ENCODE results near the gene NGB. TPM values are rescaled to one million over a fixed set of nuclear protein-coding genes. Genes with fewer than 3 reads are reported as not detected.

NGB gene
- total and polyA plus RNA-seq, 2 donors (not counting 1 experiment from before 2014, with no cell fraction given), result not detected

DNA sequence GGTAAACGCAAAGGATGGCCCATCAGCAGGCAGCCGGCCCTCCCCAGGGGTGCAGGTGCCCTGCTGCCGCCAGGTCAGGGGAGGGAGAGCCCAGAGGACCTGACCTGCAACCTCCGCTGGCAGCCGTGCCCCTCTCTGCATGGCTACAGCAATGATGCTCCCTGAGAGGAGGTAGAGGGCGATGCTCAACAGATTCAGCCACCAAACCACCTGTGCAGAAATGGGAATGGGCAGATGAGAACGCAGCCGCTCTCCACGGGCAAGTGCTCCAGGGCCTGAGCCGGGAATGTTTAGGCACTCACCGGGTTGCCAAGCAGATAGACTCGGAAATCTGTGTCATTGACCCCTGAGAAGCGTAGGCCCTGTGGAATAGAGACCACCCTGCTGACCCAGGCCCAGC lies 8.7 kb upstream of the NGB start:
- Mint-ChIP-seq H3K9me3 (ENCODE audit: insufficient read depth) (no peaks in the 10 kb centered on the region), H3K4me1 (no peaks in the 10 kb centered on the region), H3K27me3 (no peaks in the 10 kb centered on the region), H3K4me3 (no peak overlapping the region), H3K27ac (no peak overlapping the region)
- Histone ChIP-seq H3K9me3 (ENCODE audit: control extremely low read depth in 1 of 3, control insufficient read depth in 2 of 3, insufficient read depth in 1 of 3, low read length in 2 of 3) (no peaks in the 10 kb centered on the region), H3K4me2 (replicated peaks; ENCODE audit: low read depth, low read length, poor library complexity, severe bottlenecking) (no peak overlapping the region), H3K27ac (ENCODE audit: low read length in 2 of 2) (no peak overlapping the region), H3K27me3 (replicated peaks in 1 of 4; ENCODE audit: control extremely low read depth in 1 of 4, control insufficient read depth in 3 of 4, insufficient read depth in 4 of 4, low read length in 3 of 4) (no peaks in the 10 kb centered on the region), H3K79me2 (ENCODE audit: control insufficient read depth, insufficient read depth, low read length) (no peaks in the 10 kb centered on the region), H3K9ac (ENCODE audit: low read length) (no peak overlapping the region), H3K36me3 (replicated peaks in 1 of 2; ENCODE audit: control extremely low read depth in 1 of 2, control insufficient read depth in 1 of 2, extremely low read depth in 1 of 2, insufficient read depth in 2 of 2, low read length in 1 of 2) (peaks cover 2 to 16% of the 10 kb centered on the region in 2 experiments), H3K4me3 (ENCODE audit: control extremely low read depth in 1 of 5, extremely low read depth in 1 of 5, insufficient read depth in 1 of 5, low read depth in 2 of 5, low read length in 4 of 5) (no peak overlapping the region), H2AFZ (ENCODE audit: insufficient read depth, low read depth, low read length, poor library complexity, severe bottlenecking) (no peak overlapping the region), H4K20me1 (ENCODE audit: control insufficient read depth, insufficient read depth, low read length, poor library complexity, severe bottlenecking) (no peaks in the 10 kb centered on the region), H3K4me1 (ENCODE audit: control insufficient read depth in 2 of 2, insufficient read depth in 2 of 2, low read length in 2 of 2) (no peaks in the 10 kb centered on the region)
- intact Hi-C loops (cut with micrococcal nuclease), result no loop called here
- ChIA-PET POLR2A (no interaction called here), CTCF (no interaction called here)
- TF ChIP-seq EZH2 (IDR thresholded peaks at IDR 0.05; ENCODE audit: borderline replicate concordance, insufficient read depth, low read depth, low read length, poor library complexity, severe bottlenecking), result no peak
- TF ChIP-seq, protein P1, sequence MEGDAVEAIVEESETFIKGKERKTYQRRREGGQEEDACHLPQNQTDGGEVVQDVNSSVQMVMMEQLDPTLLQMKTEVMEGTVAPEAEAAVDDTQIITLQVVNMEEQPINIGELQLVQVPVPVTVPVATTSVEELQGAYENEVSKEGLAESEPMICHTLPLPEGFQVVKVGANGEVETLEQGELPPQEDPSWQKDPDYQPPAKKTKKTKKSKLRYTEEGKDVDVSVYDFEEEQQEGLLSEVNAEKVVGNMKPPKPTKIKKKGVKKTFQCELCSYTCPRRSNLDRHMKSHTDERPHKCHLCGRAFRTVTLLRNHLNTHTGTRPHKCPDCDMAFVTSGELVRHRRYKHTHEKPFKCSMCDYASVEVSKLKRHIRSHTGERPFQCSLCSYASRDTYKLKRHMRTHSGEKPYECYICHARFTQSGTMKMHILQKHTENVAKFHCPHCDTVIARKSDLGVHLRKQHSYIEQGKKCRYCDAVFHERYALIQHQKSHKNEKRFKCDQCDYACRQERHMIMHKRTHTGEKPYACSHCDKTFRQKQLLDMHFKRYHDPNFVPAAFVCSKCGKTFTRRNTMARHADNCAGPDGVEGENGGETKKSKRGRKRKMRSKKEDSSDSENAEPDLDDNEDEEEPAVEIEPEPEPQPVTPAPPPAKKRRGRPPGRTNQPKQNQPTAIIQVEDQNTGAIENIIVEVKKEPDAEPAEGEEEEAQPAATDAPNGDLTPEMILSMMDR (IDR thresholded peaks at IDR 0.05), result no peak
- ATAC-seq (ENCODE audit: low read depth), result no peak
- no peak for DNase-seq
- 98% methylated on average over 12 of the region's 13 CpGs for WGBS (ENCODE audit: insufficient coverage)

DNA sequence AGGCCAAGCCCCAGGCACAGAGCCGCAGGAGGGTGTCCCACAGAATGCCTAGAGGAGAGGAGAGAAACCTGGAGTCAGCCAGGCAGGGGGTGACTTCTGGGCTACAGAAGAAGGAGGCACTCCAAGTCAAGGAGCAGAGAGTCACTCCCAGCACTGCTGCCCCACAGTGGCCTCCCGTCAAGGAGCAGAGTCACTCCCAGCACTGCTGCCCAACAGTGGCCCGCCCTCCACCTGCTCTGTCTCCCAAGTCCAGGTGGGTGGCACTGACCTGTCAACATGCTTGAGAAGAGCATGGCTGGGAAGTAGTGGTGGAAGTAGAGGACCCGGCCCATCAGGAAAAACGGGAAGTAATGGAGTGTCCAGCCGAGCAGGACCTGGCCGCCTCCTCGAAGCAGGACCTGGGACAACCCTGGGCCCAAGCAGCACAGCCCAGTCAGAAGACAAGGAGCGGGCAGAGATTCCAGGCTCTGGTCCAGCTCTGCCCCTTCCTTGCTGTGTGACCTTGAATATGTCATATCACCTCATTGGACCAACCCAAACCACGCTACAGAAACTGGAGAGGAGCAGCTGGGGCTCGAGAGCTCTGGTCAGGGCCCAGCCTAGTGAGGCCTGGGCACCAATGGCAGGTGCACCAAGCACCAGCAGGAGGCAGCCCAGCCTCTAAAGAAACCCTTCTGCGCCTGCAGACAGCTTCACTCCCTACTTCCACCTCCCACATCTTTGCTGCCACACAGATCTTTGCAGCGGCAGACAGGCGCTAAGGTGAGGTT lies 7.6 kb upstream of the NGB start:
- Histone ChIP-seq H3K9me3 (ENCODE audit: control extremely low read depth in 1 of 3, control insufficient read depth in 2 of 3, insufficient read depth in 1 of 3, low read length in 2 of 3) (no peaks in the 10 kb centered on the region), H3K79me2 (ENCODE audit: control insufficient read depth, insufficient read depth, low read length) (no peaks in the 10 kb centered on the region), H3K27me3 (replicated peaks in 1 of 4; ENCODE audit: control extremely low read depth in 1 of 4, control insufficient read depth in 3 of 4, insufficient read depth in 4 of 4, low read length in 3 of 4) (no peaks in the 10 kb centered on the region), H2AFZ (ENCODE audit: insufficient read depth, low read depth, low read length, poor library complexity, severe bottlenecking) (no peak overlapping the region), H3K4me2 (replicated peaks; ENCODE audit: low read depth, low read length, poor library complexity, severe bottlenecking) (no peak overlapping the region), H4K20me1 (ENCODE audit: control insufficient read depth, insufficient read depth, low read length, poor library complexity, severe bottlenecking) (no peaks in the 10 kb centered on the region), H3K9ac (ENCODE audit: low read length) (no peak overlapping the region), H3K4me3 (ENCODE audit: control extremely low read depth in 1 of 5, extremely low read depth in 1 of 5, insufficient read depth in 1 of 5, low read depth in 2 of 5, low read length in 4 of 5) (no peak overlapping the region), H3K27ac (ENCODE audit: low read length in 2 of 2) (no peak overlapping the region), H3K4me1 (ENCODE audit: control insufficient read depth in 2 of 2, insufficient read depth in 2 of 2, low read length in 2 of 2) (no peaks in the 10 kb centered on the region), H3K36me3 (replicated peaks in 1 of 2; ENCODE audit: control extremely low read depth in 1 of 2, control insufficient read depth in 1 of 2, extremely low read depth in 1 of 2, insufficient read depth in 2 of 2, low read length in 1 of 2) (peaks cover 2 to 6% of the 10 kb centered on the region in 2 experiments)
- intact Hi-C loops (cut with micrococcal nuclease), result no loop called here
- DNase-seq (no peak), ATAC-seq (ENCODE audit: low read depth) (no peak)
- Mint-ChIP-seq H3K4me3 (no peak overlapping the region), H3K4me1 (no peaks in the 10 kb centered on the region), H3K9me3 (ENCODE audit: insufficient read depth) (no peaks in the 10 kb centered on the region), H3K27ac (no peak overlapping the region), H3K27me3 (no peaks in the 10 kb centered on the region)
- WGBS (ENCODE audit: insufficient coverage), result 96% methylated on average over 10 of the region's 14 CpGs
- no peak for TF ChIP-seq EZH2 (IDR thresholded peaks at IDR 0.05; ENCODE audit: borderline replicate concordance, insufficient read depth, low read depth, low read length, poor library complexity, severe bottlenecking)
- TF ChIP-seq, protein P1 (IDR thresholded peaks at IDR 0.05), result no peak
- ChIA-PET CTCF (no interaction called here), POLR2A (interaction anchor here (0.5 kb wide), 1 partner anchor 184 kb away, joined by 3 read pairs; no protein-coding TSS in a partner anchor)

Measured in B cell (primary cell).